AG20443 (cell line): ENCODE measurements around the gene GP2.
"Not testable (repeated sequence)": the region's sequence is repeated elsewhere in the genome, so short reads cannot be mapped to it uniquely, and the experiment has no call there.

Source experiments
- DNase-seq: peaks from one replicate; pipeline ENCODE4 v3.0.0; 2012; ENCODE audit warnings: low spot score, mixed read lengths

The GP2 gene

GRCh38 chr16:20325005-20325404 is 2.3 kb downstream of the GP2 start:
- DNase-seq: no peak

GRCh38 chr16:20323591-20324117 is 3.7 kb downstream of the GP2 start:
- DNase-seq: no peak

- no peak for DNase-seq
Observed at GRCh38 chr16:20322696-20323095, 4.6 kb downstream of the GP2 start.

- no peak for DNase-seq
Observed at GRCh38 chr16:20321671-20322070, 5.6 kb downstream of the GP2 start.

GRCh38 chr16:20321051-20321450 is 6.3 kb downstream of the GP2 start:
- not testable (repeated sequence) for DNase-seq

GRCh38 chr16:20320592-20320991 is 6.7 kb downstream of the GP2 start:
- DNase-seq: no peak

GRCh38 chr16:20320178-20320577 is 7.1 kb downstream of the GP2 start:
- no peak for DNase-seq

GRCh38 chr16:20319406-20319805 is 7.9 kb downstream of the GP2 start:
- no peak for DNase-seq

GRCh38 chr16:20318437-20318836 is 8.9 kb downstream of the GP2 start:
- DNase-seq: no peak

- no peak for DNase-seq
Observed at GRCh38 chr16:20318006-20318405, 9.3 kb downstream of the GP2 start.

- no peak for DNase-seq
Observed at GRCh38 chr16:20317117-20317516, 10.2 kb downstream of the GP2 start.

- no peak for DNase-seq
Observed at GRCh38 chr16:20316715-20317114, 10.6 kb downstream of the GP2 start.

GRCh38 chr16:20315764-20316163 is 11.5 kb downstream of the GP2 start:
- no peak for DNase-seq

- no peak for DNase-seq
Observed at GRCh38 chr16:20314575-20314974, 12.7 kb downstream of the GP2 start.

GRCh38 chr16:20313741-20314140 is 13.6 kb downstream of the GP2 start:
- no peak for DNase-seq

- not testable (repeated sequence) for DNase-seq
Observed at GRCh38 chr16:20312536-20313095, 14.7 kb downstream of the GP2 start.

- no peak for DNase-seq
Observed at GRCh38 chr16:20311548-20311947, 15.8 kb downstream of the GP2 start.

- DNase-seq: no peak
Observed at GRCh38 chr16:20310421-20311395, 16.6 kb downstream of the GP2 start.

GRCh38 chr16:20309786-20310185 is 17.5 kb downstream of the GP2 start:
- DNase-seq: no peak

- no peak for DNase-seq
Observed at GRCh38 chr16:20308801-20309590, 18.3 kb downstream of the GP2 start.

- DNase-seq: no peak
Observed at GRCh38 chr16:20308266-20308665, 19.0 kb downstream of the GP2 start.

- no peak for DNase-seq
Observed at GRCh38 chr16:20307791-20308190, 19.5 kb downstream of the GP2 start.
